GM18511 (cell line): Measurements from ENCODE around the gene RBM15B.
A peak's percentile ranks its signal among the peaks of the same experiment; 100 is the strongest.

Experiments used
- ATAC-seq: cut with Tn5 transposase; IDR thresholded peaks from one replicate; pipeline ENCODE4 v1.9.1; 2021; ENCODE audit warnings: mild to moderate bottlenecking, moderate library complexity; ENCODE audit not compliant: unreplicated experiment

Gene RBM15B

DNA sequence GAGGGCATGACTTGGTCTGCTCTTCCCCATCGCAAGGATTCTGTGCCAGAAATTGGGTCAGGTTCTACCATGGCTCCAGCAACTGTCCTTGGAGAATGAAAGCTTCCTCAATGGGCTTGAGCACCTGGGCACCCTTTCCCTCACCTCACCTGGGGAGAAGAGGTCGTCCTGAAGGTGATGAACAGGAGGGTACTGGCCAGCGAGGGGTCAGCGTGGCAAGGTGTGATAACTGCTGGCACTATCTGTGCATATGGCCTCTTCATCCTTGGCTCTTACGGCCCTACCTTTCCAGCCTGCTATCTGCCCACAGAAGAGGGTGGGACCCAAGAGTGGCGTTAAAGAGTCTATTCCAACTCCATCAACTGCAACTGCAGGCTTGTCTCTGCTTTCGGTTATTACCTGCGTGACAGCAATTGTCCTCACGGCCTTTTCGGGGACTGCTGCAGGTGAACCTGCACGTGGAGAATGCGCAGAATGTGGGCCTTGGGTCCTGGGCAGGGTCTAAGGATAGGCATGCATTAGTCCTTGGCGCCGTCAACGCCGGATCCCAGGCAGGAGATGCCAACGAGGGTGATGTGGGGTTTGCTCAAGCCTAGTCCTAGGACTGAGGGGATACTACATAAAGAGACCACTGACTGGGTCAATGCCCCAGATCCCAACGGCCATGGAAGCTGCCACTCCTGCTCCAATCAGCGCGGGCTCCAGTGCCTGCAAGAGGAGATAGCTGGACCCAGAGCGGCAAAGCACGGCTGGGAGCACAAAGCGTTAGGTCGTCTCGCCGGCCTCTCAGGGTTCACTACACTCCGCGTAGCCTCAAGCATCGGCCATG lies 625 bp upstream of the RBM15B start:
- peak; percentile 8 for ATAC-seq

DNA sequence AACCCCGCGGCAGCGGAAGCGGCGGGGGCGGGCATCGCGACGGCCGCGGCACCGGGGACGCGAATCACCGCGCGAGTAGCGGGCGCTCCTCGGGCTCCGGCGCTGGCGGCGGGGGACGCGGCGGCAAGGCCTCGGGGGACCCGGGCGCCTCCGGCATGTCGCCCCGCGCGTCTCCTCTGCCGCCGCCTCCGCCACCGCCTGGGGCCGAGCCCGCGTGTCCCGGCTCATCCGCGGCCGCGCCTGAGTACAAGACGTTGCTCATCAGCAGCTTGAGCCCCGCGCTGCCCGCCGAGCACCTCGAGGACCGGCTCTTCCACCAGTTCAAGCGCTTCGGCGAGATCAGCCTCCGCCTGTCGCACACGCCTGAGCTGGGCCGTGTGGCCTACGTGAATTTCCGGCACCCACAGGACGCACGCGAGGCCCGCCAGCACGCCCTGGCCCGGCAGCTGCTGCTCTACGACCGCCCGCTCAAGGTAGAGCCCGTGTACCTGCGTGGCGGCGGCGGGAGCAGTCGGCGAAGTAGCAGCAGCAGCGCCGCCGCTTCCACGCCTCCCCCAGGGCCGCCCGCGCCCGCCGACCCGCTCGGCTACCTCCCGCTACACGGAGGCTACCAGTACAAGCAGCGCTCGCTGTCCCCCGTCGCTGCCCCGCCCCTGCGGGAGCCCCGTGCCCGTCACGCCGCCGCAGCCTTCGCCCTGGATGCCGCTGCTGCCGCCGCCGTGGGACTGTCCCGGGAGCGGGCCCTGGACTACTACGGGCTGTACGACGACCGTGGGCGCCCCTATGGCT lies 675 bp downstream of the RBM15B start:
- ATAC-seq = peak; percentile 17

DNA sequence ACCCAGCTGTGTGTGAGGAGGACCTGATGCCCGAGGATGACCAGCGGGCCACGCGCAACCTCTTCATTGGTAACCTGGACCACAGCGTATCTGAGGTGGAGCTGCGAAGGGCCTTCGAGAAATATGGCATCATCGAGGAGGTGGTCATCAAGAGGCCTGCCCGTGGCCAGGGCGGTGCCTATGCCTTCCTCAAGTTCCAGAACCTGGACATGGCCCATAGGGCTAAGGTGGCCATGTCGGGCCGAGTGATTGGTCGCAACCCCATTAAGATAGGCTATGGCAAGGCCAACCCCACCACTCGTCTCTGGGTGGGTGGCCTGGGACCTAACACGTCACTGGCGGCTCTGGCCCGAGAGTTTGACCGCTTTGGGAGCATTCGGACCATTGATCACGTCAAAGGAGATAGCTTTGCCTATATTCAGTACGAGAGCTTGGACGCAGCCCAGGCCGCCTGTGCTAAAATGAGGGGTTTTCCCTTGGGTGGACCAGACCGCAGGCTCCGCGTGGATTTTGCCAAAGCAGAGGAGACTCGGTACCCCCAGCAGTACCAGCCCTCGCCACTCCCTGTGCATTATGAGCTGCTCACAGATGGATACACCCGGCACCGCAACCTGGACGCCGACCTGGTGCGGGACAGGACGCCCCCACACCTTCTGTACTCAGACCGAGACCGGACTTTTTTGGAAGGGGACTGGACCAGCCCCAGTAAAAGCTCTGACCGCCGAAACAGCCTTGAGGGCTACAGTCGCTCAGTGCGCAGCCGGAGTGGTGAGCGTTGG lies 1.5 kb downstream of the RBM15B start:
- no peak for ATAC-seq

DNA sequence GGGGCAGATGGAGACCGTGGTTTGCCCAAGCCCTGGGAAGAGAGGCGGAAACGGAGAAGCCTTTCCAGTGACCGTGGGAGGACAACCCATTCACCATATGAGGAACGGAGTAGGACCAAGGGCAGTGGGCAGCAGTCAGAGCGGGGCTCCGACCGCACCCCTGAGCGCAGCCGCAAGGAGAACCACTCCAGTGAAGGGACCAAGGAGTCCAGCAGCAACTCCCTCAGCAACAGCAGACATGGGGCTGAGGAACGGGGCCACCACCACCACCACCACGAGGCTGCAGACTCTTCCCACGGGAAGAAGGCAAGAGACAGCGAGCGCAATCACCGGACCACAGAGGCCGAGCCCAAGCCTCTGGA lies 2.0 kb downstream of the RBM15B start:
- no peak for ATAC-seq

DNA sequence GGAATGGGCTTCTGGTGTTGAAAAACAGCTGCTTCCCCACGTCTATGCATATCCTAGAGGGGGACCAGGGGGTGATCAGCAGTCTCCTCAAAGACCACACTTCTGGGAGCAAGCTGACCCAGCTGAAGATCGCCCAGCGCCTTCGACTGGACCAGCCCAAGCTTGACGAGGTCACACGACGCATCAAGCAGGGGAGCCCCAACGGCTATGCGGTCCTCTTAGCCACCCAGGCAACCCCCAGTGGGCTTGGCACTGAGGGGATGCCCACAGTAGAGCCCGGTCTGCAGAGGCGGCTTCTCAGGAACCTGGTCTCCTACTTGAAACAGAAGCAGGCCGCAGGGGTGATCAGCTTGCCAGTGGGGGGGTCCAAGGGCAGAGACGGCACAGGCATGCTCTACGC lies 2.5 kb downstream of the RBM15B start:
- no peak for ATAC-seq

DNA sequence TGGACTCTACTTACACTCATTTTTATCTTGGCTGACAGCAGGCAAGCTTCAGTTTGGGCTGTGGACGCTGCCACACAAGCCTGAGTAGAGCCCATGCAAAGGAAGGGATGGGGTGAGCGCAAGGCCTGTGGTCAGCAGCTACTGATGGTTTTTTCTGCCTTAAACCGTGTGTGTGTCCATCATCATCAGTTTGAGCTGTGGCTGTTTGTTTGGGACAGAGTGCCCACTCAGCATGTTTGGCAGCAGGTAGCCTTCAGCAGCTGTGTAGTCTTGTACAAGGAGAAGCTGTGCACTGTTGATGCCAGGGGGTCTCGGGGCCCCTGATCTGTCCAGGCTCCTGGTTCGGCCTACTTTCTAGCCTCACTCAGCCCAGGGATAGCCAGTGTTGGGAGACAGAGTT lies 3.5 kb downstream of the RBM15B start:
- ATAC-seq = no peak

DNA sequence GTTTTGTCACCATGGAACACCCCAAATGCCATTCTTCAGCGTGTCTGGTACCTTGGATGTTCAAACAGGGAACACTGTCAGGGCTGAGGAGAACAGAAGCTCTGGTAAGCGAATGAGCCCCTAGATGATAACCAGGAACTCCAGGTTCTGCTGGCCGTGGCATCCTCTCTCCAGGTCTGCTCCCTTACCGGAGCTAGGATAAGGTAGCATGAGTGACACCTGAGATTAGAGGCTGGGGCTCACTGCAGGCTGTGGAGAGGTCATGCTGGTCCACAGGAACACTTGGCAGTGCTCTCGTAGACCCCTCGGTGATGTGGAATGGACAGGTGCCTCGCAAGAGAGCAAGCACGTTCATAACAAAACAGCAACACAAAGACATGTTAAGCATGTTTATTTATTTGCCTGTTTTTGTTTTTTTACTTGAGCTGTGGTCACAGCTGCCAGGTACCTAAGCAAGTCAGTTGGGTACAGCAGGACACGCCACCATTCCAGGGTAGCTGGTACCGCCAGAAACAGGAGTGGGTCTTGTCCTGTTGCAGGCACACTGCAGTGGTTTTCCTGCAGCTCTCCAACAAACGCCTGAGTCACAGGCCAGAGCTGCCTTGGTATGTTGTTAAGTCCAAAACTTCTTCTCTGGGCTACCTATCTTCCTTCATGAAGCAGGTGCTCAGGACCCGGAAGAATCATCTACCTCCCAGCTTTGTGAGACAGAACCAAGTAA lies 4.6 kb downstream of the RBM15B start:
- ATAC-seq = no peak

DNA sequence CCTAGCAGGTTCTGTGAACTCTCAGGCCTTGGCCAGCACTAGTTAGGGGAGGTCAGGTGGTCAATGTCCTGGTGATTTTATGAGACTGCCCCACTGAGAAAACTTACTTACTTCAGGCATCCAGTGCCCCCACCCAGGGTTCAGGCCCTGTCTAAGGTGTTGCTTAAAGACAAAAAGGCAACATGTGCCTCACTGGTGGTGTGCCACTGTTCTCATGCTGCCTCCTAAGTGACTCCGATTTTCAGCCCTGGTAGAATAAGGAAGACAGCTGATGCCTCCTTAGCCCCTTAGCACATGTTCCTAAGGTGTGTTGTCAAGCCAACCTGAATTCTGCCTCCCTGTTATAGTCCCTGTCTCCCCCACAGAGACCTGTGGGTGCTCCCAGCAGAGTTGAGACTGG lies 5.3 kb downstream of the RBM15B start:
- ATAC-seq = no peak

DNA sequence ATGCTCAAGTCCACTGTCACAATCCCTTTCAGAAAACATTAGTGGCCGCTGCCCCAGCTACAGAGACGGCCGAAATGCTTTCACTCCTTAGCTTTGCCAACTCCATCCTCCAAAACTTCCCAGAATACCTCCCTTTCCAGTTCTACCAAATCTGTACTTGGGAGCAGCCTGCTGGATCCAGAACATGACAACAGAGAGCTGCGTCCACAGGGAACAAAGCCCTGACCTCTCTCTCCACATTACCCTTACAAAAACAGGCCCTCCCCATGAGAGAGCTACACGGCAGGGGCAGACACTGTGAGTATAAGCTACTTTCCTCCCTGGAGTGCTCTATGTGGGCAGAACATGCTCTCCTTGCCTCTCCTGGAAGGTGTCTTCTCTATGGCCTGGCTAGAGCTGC lies 6.3 kb downstream of the RBM15B start:
- ATAC-seq = no peak

DNA sequence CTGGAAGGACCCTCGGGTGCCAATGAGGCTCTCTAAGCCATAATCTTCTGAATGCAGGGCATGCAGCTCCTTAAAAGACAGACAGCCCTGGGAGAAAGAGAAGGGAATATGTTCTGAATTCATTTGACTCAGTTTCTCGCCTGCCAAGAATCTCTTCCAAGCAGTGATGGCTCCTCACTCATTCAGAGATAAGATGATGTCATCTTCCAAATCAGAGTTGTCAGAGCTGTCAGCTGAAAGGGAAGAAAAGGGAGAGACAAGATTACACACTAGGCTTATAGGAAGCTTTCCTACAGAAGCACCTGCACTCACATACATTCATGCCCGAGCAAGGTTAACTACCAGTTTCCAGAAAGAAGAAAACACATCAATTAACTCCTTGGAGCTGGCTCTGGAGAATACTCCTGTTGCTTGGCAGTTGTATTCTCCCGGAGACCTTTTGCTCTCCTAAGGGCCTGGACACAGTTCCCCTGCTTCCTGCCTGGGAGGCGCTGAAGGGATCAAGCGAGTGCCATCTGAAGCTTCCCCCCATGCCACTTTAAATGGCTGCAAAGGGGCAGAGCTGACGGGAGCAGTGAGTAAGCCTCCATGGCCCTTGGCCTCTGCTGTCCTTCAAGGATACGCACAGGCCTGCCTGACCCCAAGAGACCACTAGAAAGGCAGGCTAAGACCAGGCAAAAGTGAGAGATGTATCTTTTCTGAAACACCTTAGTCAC lies 7.7 kb downstream of the RBM15B start:
- ATAC-seq = no peak

DNA sequence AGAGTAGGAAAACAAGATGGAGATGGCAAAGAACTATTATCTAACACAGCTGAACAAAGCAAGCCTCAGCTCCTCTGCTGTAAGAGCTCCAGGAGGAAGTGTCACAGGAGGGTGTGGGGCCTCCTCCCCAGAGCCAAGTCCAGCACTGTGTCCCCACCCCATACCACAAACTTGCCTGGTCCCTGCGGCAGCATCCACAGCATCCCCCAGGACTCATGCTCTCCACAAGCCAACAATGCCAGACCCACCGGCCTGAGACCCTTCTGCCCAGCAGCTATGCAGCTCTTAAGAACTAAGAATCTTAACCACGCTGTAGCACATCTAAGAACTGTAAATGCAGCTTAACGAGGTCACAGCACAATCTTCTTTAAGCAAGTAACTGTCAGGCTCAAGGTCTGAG lies 9.1 kb downstream of the RBM15B start:
- ATAC-seq = no peak

DNA sequence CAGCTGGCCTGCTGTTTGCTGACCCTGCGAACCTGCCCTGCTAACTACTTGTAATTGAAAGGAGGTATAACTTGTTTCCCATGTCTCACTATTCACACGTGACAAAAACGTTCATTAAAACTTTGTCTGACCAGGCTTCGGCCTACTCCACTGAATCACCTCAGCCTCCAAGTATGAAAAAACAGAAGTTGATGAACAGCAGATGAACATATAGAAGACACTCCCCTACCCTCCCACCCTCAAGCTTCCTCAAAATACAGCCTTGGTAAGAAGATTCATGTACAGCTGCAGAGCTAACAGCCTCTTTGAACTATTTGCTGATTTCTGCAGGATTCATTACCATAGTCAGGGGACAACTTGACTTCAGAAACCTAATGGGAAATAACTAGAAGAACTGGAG lies 10.7 kb downstream of the RBM15B start:
- no peak for ATAC-seq

DNA sequence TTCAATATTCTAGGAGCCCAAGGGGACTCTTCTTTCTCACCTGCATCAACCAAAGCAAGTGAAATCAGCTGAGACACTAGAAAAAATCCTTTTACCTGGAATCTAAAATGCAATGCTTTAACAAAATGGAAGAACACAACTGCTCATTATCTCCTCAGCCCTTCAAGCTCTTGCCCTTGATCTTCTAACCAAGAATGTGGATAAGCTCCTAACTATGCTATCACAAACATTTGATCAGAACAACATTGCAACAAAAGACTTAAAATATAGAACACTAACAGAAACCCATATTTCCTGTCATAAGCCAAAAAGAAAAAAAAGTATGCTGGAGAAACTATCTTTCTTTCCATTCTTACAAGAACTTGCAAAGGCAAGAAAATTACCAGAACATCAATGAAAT lies 12.6 kb downstream of the RBM15B start:
- no peak for ATAC-seq

DNA sequence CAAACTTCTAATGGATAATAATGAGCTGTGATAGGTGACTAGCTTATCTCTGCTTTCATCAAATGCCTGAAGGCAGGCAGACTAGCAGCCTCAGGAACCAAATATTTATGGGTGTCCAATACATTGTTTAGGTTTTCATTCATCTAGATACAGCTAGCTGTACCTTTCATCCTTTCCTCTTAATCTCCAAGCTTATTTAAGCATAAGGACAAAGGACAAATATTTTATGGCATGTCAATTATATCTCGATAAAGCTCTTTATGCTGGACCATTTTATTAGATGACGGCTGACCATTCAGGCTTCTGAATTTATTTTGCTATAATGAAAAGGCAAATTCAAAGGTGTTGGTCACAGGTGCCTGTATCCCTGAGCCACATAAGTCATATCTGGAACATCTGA lies 16.9 kb downstream of the RBM15B start:
- no peak for ATAC-seq

DNA sequence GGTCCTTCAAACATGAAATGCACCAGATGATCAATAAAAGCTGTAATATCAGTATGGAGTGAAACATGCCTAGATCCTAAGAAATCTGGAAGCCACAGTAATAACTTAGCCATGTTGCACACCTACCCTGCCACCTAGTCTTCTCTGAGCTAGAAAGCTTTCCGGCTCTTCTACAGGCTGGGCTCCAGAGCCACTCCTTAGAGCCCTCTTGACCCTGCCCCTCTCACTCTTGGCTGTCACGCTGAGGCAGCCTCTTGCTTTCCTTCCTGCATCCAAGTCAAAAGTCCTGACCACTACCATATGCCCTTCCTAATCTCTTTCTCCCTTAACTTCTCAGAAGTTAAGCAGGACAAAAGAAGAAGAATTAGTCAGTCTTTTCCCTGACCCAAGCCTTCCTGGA lies 17.7 kb downstream of the RBM15B start:
- no peak for ATAC-seq

DNA sequence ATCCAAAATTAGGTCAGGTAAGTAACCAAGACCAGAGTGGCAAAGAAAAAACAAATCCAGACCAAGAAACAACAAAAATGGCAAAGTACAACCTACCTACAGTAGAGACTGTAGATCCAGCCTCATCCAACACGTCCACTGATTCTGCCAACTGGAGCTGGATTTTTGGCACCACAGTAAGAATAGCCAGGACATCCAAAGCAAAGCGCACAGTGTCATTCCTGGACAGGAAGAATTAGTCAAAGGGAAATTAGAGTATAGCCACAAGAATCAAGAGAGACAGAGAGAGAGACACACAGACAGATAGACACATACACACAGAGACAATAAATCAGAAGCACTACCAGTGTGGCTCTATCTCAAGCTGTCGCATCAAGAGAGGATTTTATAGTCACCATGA lies 31.1 kb downstream of the RBM15B start:
- no peak for ATAC-seq

DNA sequence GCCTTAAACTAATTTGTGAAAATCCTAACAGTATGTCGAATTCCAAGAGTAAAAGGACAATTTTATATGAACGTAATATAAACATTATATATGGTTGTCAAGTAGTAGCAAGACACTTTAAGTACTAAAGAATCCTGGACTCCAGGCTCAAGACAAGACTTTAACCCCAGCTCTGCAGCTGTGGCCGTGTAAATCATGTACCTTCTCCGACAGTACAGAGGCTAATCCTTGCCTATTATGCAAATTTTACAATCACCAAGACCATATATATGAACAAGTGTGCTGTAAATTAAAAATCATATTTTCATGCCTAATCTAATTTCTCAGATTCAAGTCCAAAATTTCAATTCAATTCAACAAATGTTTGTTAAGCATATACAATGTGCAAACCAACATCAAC lies 35.8 kb downstream of the RBM15B start:
- ATAC-seq = no peak

DNA sequence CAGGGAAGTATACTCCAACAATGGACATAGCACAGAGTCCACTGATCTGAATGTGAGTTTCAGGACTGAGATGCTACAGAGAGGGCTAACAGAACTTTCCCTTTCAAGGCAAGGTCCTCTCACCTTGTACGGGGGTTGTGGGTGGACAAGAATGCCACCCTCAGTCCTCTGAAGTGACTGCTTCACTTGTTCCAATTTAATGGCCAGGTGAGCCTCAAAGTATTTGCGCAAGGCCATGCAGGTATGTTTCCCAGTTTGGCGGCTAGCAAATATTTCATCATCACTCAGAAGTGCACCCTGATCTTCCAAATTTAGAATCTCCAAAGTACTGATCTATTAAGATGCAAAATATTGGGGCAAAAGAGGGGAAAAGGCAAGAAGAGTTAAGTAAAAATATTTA lies 38.1 kb downstream of the RBM15B start:
- no peak for ATAC-seq

DNA sequence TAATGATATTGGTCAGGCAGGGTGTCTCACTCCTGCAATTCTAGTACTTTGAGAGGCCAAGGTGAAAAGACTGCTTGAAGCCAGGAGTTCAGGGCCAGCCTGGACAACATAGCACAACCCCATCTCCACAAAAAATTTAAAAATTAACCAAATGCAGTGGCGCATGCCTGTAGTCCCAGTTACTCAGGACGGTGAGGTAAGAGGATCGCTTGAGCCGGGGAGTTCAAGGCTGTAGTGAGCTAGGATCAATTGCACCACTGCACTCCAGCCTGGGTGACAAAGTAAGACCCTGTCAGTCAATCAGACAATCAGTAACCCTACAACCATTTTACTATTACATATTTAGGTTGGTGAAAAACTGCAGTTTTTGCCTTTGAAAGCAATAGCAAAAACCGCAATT lies 43.0 kb downstream of the RBM15B start:
- ATAC-seq = no peak

DNA sequence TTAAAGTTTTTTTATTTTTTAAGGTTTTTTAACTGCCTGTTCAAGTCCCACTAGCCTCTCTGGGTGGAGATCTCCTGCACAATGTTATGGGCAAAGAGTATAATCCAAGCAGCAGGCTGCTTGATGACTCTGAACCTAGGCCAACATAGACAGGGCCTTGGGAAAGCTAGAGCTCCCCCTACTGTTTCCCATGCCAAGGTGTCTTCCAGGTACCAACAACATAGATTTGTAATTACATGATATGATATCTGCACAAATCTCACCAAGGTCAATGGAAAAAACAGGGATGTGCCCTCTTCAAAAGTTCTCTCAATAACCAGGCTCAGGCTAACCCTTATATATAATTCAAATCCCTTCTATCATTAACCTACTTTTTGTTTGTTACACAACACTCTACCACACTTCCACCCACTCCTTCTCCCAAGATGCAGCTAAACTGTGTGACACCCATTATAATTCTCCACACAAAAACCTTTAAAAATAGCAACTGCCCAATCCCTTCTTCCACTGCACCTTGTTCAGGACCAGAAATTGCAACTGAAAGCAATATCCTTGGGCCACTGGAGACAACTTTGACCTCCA lies 43.8 kb downstream of the RBM15B start:
- ATAC-seq = no peak
